Measurements from ENCODE around the gene MSRB3. TPM values are rescaled to one million over a fixed set of nuclear protein-coding genes. Genes with fewer than 3 reads are reported as not detected.

MSRB3 gene
- total and polyA plus RNA-seq, 2 experiments from 2014 or later = 0.95 to 1.7 TPM

- TF ChIP-seq ZNF462 (CRISPR knock-in tag; IDR thresholded peaks at IDR 0.05) = no peak
- TF ChIP-seq STAT1 (IDR thresholded peaks at IDR 0.05; ENCODE audit: unreplicated experiment) = no peak
- no peak for TF ChIP-seq ZNF114 (CRISPR knock-in tag; IDR thresholded peaks at IDR 0.05)
- no peak for TF ChIP-seq JUNB (IDR thresholded peaks at IDR 0.05; ENCODE audit: unreplicated experiment)
- no peak for TF ChIP-seq EZH2 (IDR thresholded peaks at IDR 0.05; ENCODE audit: low read depth, unreplicated experiment)
- TF ChIP-seq REST (IDR thresholded peaks at IDR 0.05; ENCODE audit: unreplicated experiment) = no peak
Measured at GRCh38 chr12:65292241-65292640, 13.8 kb downstream of the MSRB3 start (continued).

- Histone ChIP-seq H3K27ac (ENCODE audit: low read depth) (no peak overlapping the region), H2AFZ (no peak overlapping the region), H3K79me2 (replicated peaks; ENCODE audit: insufficient read depth) (no peaks in the 10 kb centered on the region), H3K9me2 (ENCODE audit: insufficient read depth) (no peaks in the 10 kb centered on the region), H3K4me2 (no peak overlapping the region), H3K4me3 (no peak overlapping the region), H4K20me1 (replicated peaks; ENCODE audit: insufficient read depth) (no peaks in the 10 kb centered on the region), H3K4me1 (ENCODE audit: insufficient read depth) (no peaks in the 10 kb centered on the region), H3K36me3 (ENCODE audit: insufficient read depth) (no peaks in the 10 kb centered on the region), H3F3A (replicated peaks; ENCODE audit: low read depth) (no peaks in the 10 kb centered on the region), H3K27me3 (ENCODE audit: insufficient read depth) (no peaks in the 10 kb centered on the region)
- Mint-ChIP-seq H3K4me1 (no peaks in the 10 kb centered on the region), H3K36me3 (ENCODE audit: low read depth) (no peaks in the 10 kb centered on the region), H3K9me3 (no peaks in the 10 kb centered on the region; the same call in 2 of the 3 replicates), H3K27ac (no peak overlapping the region), H3K27me3 (ENCODE audit: insufficient read depth, low read depth, poor library complexity) (no peaks in the 10 kb centered on the region), H3K4me3 (no peak overlapping the region)
- DNase-seq (ENCODE audit: low spot score) = no peak
- no peak for ATAC-seq
- TF ChIP-seq ZNF462 (CRISPR knock-in tag; IDR thresholded peaks at IDR 0.05) (no peak), JUNB (IDR thresholded peaks at IDR 0.05; ENCODE audit: unreplicated experiment) (no peak), ZNF114 (CRISPR knock-in tag; IDR thresholded peaks at IDR 0.05) (no peak)
Measured at GRCh38 chr12:65293735-65294134, 15.3 kb downstream of the MSRB3 start.
